BLaER1 treated with 17β-estradiol and CSF1 and Interleukin-3, amounts not matched to agents 10 nM and 100 nM (cell line): ENCODE measurements around the gene FLII.

Experiments used
- H3K27ac ChIP-seq, 11 experiments: shearing (Covaris generic); formaldehyde crosslinking; 2 replicates each; pipeline ENCODE4 v1.8.1; 2022
- H3K27me3 ChIP-seq, 11 experiments: shearing (Covaris generic); formaldehyde crosslinking; 2 replicates each; pipeline ENCODE4 v1.8.1; 2022
- H3K36me3 ChIP-seq, 11 experiments: shearing (Covaris generic); formaldehyde crosslinking; 2 replicates each; pipeline ENCODE4 v1.8.1; 2022
- H3K4me1 ChIP-seq, 10 experiments: shearing (Covaris generic); formaldehyde crosslinking; 2 replicates each; pipeline ENCODE4 v1.8.1; 2022
- H3K4me2 ChIP-seq, 11 experiments: shearing (Covaris generic); formaldehyde crosslinking; 2 replicates each; pipeline ENCODE4 v1.8.1; 2022
- H3K4me3 ChIP-seq, 10 experiments: shearing (Covaris generic); formaldehyde crosslinking; 2 replicates each; pipeline ENCODE4 v1.8.1; 2022
- H3K9ac ChIP-seq, 11 experiments: shearing (Covaris generic); formaldehyde crosslinking; 2 replicates each; pipeline ENCODE4 v1.8.1; 2022
- H3K9me3 ChIP-seq, 11 experiments: shearing (Covaris generic); formaldehyde crosslinking; replicated peaks in 1 of 11; 2 replicates each; pipeline ENCODE4 v1.8.1; 2022
- H4K20me1 ChIP-seq, 11 experiments: shearing (Covaris generic); formaldehyde crosslinking; 2 replicates each; pipeline ENCODE4 v1.8.1; 2022
- Cebpa-rat ChIP-seq, 11 experiments: shearing (Covaris generic); IDR thresholded peaks; 2 replicates each; pipeline ENCODE4 v1.8.1; 2022

The FLII gene

GRCh38 chr17:18256351-18256750 lies 2.2 kb downstream of the FLII start:
- Histone ChIP-seq H3K27me3 (no peaks in the 10 kb centered on the region), H3K9ac (peak overlapping the region in 6 of 11 experiments; percentile 94 to 98 (median 96); a peak in 6 of 22 replicates), H3K9me3 (no peaks in the 10 kb centered on the region), H3K4me3 (no peak overlapping the region), H3K27ac (no peak overlapping the region), H3K36me3 (peaks cover 52 to 57% (median 54%) of the 10 kb centered on the region in 11 experiments), H4K20me1 (peaks cover 28 to 64% (median 43%) of the 10 kb centered on the region in 11 experiments), H3K4me1 (peaks cover 28 to 34% (median 32%) of the 10 kb centered on the region in 10 experiments), H3K4me2 (peak overlapping the region in 6 of 11 experiments; percentile 86 to 100 (median 93); a peak in 9 of 22 replicates)
- no peak for TF ChIP-seq Cebpa-rat (IDR thresholded peaks at IDR 0.05)

GRCh38 chr17:18254888-18255649 lies 3.5 kb downstream of the FLII start:
- Histone ChIP-seq H3K9ac (no peak overlapping the region), H3K4me1 (peaks cover 23 to 27% (median 26%) of the 10 kb centered on the region in 10 experiments), H3K9me3 (no peaks in the 10 kb centered on the region), H3K27ac (no peak overlapping the region), H3K36me3 (peaks cover 65 to 70% (median 67%) of the 10 kb centered on the region in 11 experiments), H3K4me3 (no peak overlapping the region), H3K4me2 (no peak overlapping the region), H4K20me1 (peaks cover 26 to 77% (median 43%) of the 10 kb centered on the region in 11 experiments), H3K27me3 (no peaks in the 10 kb centered on the region)
- no peak for TF ChIP-seq Cebpa-rat (IDR thresholded peaks at IDR 0.05)

- no peaks in the 10 kb centered on the region for H3K9me3 ChIP-seq
- H3K4me1 ChIP-seq: peaks cover 16 to 19% (median 18%) of the 10 kb centered on the region in 10 experiments
- no peaks in the 10 kb centered on the region for H3K27me3 ChIP-seq
- peaks cover 69 to 78% (median 74%) of the 10 kb centered on the region in 11 experiments for H3K36me3 ChIP-seq
- no peak overlapping the region for H3K4me2 ChIP-seq
- TF ChIP-seq Cebpa-rat (IDR thresholded peaks at IDR 0.05): no peak
- H3K27ac ChIP-seq: no peak overlapping the region
- no peak overlapping the region for H3K9ac ChIP-seq
- H3K4me3 ChIP-seq: no peak overlapping the region
- peaks cover 26 to 83% (median 45%) of the 10 kb centered on the region in 11 experiments for H4K20me1 ChIP-seq
Observed at GRCh38 chr17:18253947-18254821, 4.4 kb downstream of the FLII start.

GRCh38 chr17:18253187-18253884 lies 5.2 kb downstream of the FLII start:
- Histone ChIP-seq H3K27ac (no peak overlapping the region), H3K9ac (no peak overlapping the region), H3K4me3 (no peak overlapping the region), H4K20me1 (peaks cover 32 to 92% (median 52%) of the 10 kb centered on the region in 11 experiments), H3K9me3 (no peaks in the 10 kb centered on the region), H3K27me3 (no peaks in the 10 kb centered on the region), H3K4me1 (peaks cover 11 to 14% (median 13%) of the 10 kb centered on the region in 10 experiments), H3K4me2 (no peak overlapping the region), H3K36me3 (peaks cover 75 to 87% (median 82%) of the 10 kb centered on the region in 11 experiments)
- TF ChIP-seq Cebpa-rat (IDR thresholded peaks at IDR 0.05): no peak

- Histone ChIP-seq H3K27me3 (no peaks in the 10 kb centered on the region), H4K20me1 (peaks cover 32 to 98% (median 53%) of the 10 kb centered on the region in 11 experiments), H3K9me3 (no peaks in the 10 kb centered on the region), H3K9ac (no peak overlapping the region), H3K4me2 (no peak overlapping the region), H3K27ac (no peak overlapping the region), H3K4me1 (peaks cover 4 to 17% (median 15%) of the 10 kb centered on the region in 10 experiments), H3K4me3 (no peak overlapping the region), H3K36me3 (peaks cover 80 to 99% (median 91%) of the 10 kb centered on the region in 11 experiments)
- no peak for TF ChIP-seq Cebpa-rat (IDR thresholded peaks at IDR 0.05)
Observed at GRCh38 chr17:18252160-18252559, 6.4 kb downstream of the FLII start.

GRCh38 chr17:18251204-18251603 lies 7.3 kb downstream of the FLII start:
- H3K27me3 ChIP-seq: no peaks in the 10 kb centered on the region
- H3K36me3 ChIP-seq: peaks cover 83 to 98% (median 92%) of the 10 kb centered on the region in 11 experiments
- H3K9ac ChIP-seq: no peak overlapping the region
- H3K4me2 ChIP-seq: no peak overlapping the region
- no peak overlapping the region for H3K27ac ChIP-seq
- peaks cover 22 to 95% (median 46%) of the 10 kb centered on the region in 11 experiments for H4K20me1 ChIP-seq
- H3K9me3 ChIP-seq: no peaks in the 10 kb centered on the region
- H3K4me1 ChIP-seq: peaks cover 0 to 10% (median 7%) of the 10 kb centered on the region in 10 experiments; a peak in 10 of 20 replicates
- no peak for TF ChIP-seq Cebpa-rat (IDR thresholded peaks at IDR 0.05)
- no peak overlapping the region for H3K4me3 ChIP-seq

- Histone ChIP-seq H3K36me3 (peaks cover 83 to 98% (median 92%) of the 10 kb centered on the region in 11 experiments), H3K4me1 (peaks cover 0 to 10% (median 7%) of the 10 kb centered on the region in 10 experiments; a peak in 9 of 20 replicates)
- TF ChIP-seq Cebpa-rat (IDR thresholded peaks at IDR 0.05): no peak; a peak in 1 of 22 replicates
Observed at GRCh38 chr17:18250708-18251107, 7.8 kb downstream of the FLII start.

GRCh38 chr17:18250259-18250658 lies 8.3 kb downstream of the FLII start:
- Histone ChIP-seq H3K4me1 (peaks cover 0 to 10% (median 7%) of the 10 kb centered on the region in 10 experiments; a peak in 9 of 20 replicates), H3K27ac (no peak overlapping the region), H3K9ac (peak overlapping the region in 1 of 11 experiments; percentile 13; a peak in 1 of 22 replicates), H3K9me3 (no peaks in the 10 kb centered on the region), H4K20me1 (peaks cover 15 to 95% (median 40%) of the 10 kb centered on the region in 11 experiments; a peak in 21 of 22 replicates), H3K27me3 (no peaks in the 10 kb centered on the region), H3K36me3 (peaks cover 83 to 98% (median 92%) of the 10 kb centered on the region in 11 experiments), H3K4me3 (no peak overlapping the region), H3K4me2 (no peak overlapping the region)
- TF ChIP-seq Cebpa-rat (IDR thresholded peaks at IDR 0.05): no peak

More at GRCh38 chr17:18250708-18251107, 7.8 kb downstream of the FLII start:
- Histone ChIP-seq H3K9me3 (no peaks in the 10 kb centered on the region), H3K27me3 (no peaks in the 10 kb centered on the region), H3K9ac (peak overlapping the region in 1 of 11 experiments; percentile 13; a peak in 1 of 22 replicates), H3K27ac (no peak overlapping the region), H3K4me3 (no peak overlapping the region), H3K4me2 (no peak overlapping the region), H4K20me1 (peaks cover 20 to 95% (median 45%) of the 10 kb centered on the region in 11 experiments)
